ENCODE data around the gene ZMIZ1.
A peak's percentile ranks its signal among the peaks of the same experiment; 100 is the strongest.

The ZMIZ1 gene

DNA sequence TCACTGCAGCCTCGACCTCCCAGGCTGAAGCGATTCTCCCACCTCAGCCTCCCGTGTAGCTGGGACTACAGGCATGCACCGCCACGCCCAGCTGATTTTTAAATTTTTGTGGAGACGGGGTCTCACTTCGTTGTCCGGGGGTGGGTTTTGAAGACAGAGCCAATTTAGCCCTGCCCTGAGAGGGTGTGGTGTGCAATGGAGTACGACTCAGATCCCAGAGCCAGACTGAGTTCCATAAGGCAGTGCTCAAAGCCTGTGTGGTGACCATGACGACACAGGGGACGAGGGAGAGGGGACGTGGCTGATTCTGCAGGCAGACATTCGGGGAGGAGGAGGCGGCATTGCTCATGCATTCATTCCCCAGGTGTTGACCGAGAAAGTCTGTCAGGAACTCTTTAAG, 72.1 kb downstream of the ZMIZ1 start:
- Histone ChIP-seq H3K4me3 (no peak overlapping the region), H3K27ac (peak overlapping the region in 2 of 21 experiments; percentile 25 to 49)

GRCh38 chr10:79142064-79142491, 73.3 kb downstream of the ZMIZ1 start:
- H3K4me3 ChIP-seq: no peak overlapping the region

GRCh38 chr10:79142522-79143309, 74.0 kb downstream of the ZMIZ1 start:
- Histone ChIP-seq H3K27ac (peak overlapping the region in 7 of 21 experiments; percentile 15 to 39 (median 28)), H3K4me3 (no peak overlapping the region)

More at GRCh38 chr10:79142064-79142491, 73.3 kb downstream of the ZMIZ1 start:
- peak overlapping the region in 7 of 21 experiments; percentile 10 to 49 (median 23) for H3K27ac ChIP-seq

DNA sequence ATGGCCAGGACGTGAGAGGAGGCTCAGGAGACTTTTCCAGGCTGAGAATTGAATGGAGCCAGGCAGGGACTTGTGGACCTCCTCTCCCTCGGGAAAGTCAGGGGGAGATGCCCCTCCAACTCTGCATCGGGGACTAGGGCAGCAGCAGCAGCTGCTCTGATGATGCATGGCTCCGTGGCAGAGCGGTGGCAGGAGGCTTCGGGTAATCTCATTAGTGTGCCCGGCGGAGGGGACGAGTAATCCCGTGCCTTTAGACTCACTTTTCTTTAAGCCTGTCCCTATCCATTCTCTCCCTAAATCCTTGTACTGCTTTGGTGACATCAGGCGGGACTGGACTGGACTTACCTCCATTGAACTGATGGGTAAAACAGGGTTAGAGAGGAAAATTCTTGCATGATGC, 75.1 kb downstream of the ZMIZ1 start:
- peak overlapping the region in 4 of 21 experiments; percentile 0 to 92 (median 50) for H3K27ac ChIP-seq
- H3K4me3 ChIP-seq: no peak overlapping the region

GRCh38 chr10:79144351-79145173, 75.8 kb downstream of the ZMIZ1 start:
- Histone ChIP-seq H3K27ac (peak overlapping the region in 14 of 21 experiments; percentile 22 to 92 (median 62)), H3K4me3 (no peak overlapping the region)

DNA sequence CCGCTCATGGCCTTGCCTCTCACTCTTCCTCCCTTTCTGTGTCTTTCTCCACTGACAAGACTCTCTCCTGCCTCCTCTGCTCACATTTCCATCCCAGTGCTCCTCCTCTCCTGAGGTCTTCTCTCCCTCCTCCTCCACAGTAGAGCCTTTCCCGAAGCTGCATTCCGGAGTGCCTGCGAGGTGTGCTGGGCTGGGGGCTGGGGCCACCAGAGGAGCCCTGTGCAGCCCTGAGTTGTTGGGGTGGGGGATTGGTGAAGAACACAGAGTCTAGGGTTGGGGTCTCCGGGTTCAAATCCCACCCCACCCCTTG, 76.4 kb downstream of the ZMIZ1 start:
- Histone ChIP-seq H3K27ac (peak overlapping the region in 13 of 21 experiments; percentile 26 to 92 (median 77)), H3K4me3 (no peak overlapping the region)

- Histone ChIP-seq H3K27ac (peak overlapping the region in 20 of 21 experiments; percentile 17 to 92 (median 84)), H3K4me3 (no peak overlapping the region)
These were observed 77.0 kb downstream of the ZMIZ1 start for GRCh38 chr10:79145517-79146470.

GRCh38 chr10:79146611-79147130, 77.9 kb downstream of the ZMIZ1 start:
- H3K4me3 ChIP-seq: no peak overlapping the region
- peak overlapping the region in 20 of 21 experiments; percentile 31 to 92 (median 84) for H3K27ac ChIP-seq

- Histone ChIP-seq H3K4me3 (no peak overlapping the region), H3K27ac (peak overlapping the region; percentile 29 to 92 (median 82))
These were observed 78.5 kb downstream of the ZMIZ1 start for GRCh38 chr10:79147306-79147705.

DNA sequence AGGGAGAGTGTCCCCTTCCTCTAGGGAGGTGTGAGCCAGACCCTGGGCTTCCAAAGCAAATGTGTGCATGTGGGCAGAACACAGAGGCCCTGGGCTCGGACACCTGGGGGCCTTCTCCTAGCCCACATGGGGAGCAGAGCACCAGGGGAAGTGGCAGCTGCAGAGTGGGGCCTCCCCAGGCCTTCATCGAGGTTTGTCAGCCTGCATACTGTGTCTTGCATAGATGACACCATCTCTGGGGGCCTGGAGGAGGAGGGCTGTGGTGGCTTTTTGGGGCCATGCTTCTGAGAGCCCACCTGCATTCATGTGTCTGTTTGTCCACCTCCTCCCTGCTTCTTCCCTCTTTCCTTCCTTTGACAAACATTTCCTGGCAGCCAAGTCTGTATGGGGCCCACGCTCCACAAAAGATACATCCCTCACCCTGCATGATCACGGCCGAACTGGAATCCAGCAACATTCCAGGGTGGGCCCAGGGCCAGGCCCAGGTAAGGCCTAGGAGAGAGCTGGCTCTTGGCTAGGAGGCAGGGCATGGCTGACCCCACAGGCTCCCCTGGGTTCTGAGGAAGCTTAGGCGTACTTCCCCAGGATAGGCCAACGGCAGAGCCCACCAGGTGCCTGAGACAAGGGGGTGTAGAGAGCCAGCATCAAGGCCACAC, 79.2 kb downstream of the ZMIZ1 start:
- Histone ChIP-seq H3K4me3 (no peak overlapping the region), H3K27ac (peak overlapping the region; percentile 29 to 92 (median 82))

DNA sequence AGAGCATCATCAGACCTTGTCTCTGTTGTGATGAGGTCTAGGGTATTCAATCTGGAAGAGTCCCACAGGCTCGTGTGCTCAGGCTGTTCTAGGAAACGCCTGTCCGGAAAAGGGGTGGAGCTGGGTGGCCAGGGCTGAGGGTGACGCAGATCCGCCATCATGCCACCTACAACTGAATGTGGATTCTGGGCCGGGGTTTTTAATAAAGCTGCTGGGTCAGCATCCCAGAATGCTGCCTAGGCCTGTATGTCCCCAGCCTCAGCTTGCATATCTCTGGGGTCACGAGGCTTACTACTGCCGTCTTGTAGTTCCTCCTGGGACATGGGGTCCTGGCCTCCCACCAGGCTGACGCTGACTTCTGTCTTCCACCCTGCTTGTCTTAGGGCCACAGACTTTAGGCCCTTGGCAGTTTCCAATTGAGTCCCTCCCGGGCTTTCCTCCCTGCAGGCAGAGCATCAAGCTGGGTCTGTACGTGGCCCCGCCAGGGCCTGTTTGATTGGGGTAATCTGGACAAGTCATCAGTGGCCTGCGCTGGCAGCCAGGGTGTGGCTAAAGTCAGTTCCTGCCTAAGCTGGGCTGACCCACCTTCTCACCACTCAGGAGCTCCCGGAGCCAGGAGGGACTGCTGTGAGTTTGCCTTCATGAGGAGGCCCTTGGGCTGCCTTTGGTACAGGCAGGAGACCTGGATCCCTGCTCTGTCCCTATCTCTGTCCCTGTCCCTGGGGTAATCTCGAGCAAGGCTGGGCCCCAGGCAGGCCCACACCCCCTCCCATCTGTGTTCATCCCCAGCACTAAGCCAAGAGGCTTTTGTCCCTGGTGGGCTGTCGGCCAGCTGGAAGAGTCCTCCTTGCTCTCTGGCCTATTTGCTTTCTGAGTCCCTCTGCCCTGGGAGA, 79.9 kb downstream of the ZMIZ1 start:
- Histone ChIP-seq H3K4me3 (no peak overlapping the region), H3K27ac (peak overlapping the region; percentile 17 to 92 (median 82))

GRCh38 chr10:79149345-79149661, 80.5 kb downstream of the ZMIZ1 start:
- Histone ChIP-seq H3K27ac (peak overlapping the region; percentile 17 to 92 (median 82)), H3K4me3 (no peak overlapping the region)

DNA sequence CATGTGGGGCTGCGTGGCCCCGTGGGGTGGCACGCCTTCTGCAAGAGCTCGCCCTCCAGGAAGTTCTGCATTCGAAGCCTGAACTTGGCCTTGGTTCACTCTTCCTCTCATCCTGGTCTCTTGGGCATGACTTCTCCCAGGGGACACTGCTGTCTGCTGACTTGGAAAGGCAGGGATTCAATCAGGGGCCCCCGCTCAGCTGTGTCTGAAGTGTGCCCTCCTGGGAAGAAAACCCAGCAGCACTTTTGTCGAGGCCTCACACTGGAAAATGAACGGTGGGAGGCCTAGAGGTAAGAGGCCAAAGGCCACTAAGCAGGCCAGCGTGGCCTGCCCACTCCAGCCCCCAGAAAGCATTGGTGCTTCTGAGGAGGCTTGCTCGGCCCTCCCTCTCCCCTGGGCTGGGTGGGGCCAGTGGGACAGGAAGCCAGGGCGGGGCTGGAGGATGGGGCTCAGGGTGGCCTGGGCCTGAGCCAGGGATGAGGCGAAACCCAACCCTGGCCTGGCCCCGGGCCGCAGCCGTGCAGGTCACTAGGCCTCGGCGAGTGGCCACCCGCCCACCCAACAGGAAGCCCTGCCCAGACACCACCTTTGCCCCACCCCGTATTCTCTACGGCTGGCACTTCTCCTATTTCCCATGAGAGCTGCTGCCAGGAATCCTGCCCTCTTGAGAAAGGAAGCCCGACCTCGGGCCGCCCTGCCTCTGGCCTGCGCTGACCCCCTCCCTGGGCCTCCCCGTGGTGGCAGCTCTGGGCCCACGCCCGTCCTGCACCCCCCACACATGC, 81.1 kb downstream of the ZMIZ1 start:
- H3K4me3 ChIP-seq: no peak overlapping the region
- H3K27ac ChIP-seq: peak overlapping the region; percentile 17 to 92 (median 82)

- peak overlapping the region in 20 of 21 experiments; percentile 57 to 92 (median 84) for H3K27ac ChIP-seq
- H3K4me3 ChIP-seq: no peak overlapping the region
These were observed 81.6 kb downstream of the ZMIZ1 start for GRCh38 chr10:79150444-79150754.

- H3K27ac ChIP-seq: peak overlapping the region in 19 of 21 experiments; percentile 58 to 90 (median 82)
- H3K4me3 ChIP-seq: no peak overlapping the region
These were observed 83.7 kb downstream of the ZMIZ1 start for GRCh38 chr10:79152423-79152817.

GRCh38 chr10:79153745-79154144, 85.0 kb downstream of the ZMIZ1 start:
- Histone ChIP-seq H3K4me3 (no peak overlapping the region), H3K27ac (peak overlapping the region in 14 of 21 experiments; percentile 2 to 89 (median 74))
